NCI-H187 treated with DMSO at 0.1 percent for 48 hours (cell line): ENCODE data around the gene TMEM179.

Experiments
- DNase-seq: peaks from one replicate; lab custom pipeline; 2025; lab: John Stamatoyannopoulos, UW

Gene TMEM179

GRCh38 chr14:104569435-104569834 is 35.1 kb downstream of the TMEM179 start:
- DNase-seq, result no peak

- DNase-seq, result no peak
Observed at GRCh38 chr14:104568620-104569019, 36.0 kb downstream of the TMEM179 start.

- no peak for DNase-seq
Observed at GRCh38 chr14:104567957-104568225, 36.7 kb downstream of the TMEM179 start.

DNA sequence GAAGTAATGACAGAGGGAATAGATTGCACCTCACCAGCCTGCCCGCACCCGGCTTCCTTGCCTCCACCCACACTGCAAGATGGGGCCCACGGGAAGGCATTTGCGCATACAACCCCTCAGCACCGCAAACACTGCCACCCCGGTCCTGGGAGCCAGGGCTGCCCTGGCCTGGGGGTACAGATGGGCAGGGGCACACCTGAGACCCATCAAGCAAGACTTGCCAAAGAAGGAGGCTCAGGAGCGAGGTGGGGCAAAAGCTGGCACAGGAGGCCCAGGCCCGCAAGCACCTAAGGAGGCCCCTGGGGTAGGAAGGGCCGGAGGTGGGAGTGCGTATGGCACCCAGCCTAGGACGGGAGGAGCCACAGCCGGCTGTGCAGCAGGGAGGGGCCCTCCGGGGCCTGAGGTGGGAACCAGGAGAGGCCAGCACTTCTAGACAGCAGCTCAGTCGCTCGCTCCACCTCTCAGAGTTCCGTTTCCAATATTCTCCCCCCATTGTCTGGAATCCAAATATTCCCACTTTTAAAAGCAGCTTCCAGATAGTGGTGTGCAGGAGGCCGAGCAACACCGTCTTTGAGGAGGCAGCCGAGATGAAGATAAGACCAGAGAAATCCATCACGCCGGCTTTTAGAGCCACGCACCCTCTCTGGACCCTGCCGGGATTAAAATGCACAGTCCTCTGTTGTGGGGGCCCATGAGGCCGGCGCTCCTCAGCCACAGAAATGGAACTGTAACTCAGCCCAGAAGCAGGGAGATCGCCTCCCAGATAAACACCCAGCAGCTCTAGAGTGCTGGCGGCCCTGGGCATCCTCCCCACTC is 37.2 kb downstream of the TMEM179 start:
- DNase-seq, result no peak

DNA sequence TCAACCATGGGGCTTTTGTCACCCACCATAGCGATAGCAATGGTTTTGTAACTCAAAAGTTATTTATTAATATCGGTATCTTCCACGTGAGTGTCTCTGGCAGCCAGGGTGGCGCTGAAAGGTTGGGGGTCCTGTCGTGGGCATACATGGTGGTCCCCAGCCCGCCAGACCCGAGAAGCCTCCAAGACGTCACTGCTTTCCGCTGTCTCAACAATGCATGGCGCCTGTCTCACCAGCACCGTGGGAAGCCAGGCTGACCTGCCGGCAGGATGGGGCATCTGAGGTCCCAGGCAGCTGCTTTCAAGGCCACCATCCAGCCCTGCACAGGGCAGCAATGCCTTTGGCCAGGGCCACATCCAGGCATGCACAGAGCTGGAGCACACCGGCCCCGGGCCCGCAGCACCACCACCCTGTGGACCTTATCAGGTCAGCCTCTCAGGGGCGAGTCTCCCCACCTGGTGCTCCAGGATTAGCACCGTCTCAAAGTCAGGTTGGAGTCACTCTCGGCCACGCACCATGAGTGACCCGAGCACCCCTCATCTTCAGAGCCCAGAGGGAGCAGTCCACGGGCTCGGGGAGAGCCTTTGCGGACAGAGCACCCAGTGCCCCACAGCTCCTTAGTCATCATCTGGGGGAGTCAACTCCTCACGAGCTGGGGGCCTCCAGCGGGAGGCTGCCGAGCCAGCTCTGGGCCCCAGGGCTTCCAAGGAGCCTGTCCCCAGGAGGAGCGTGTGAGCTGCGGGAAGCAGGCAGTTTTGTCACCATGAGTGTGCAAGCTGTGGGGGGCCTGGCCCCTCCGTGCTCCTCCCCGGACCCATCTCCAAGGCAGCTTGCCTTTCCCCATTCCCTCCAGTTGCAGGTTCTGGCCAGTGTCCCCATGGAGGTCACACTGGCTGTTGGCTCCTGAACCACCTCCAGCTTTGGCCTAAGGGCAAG is 39.6 kb downstream of the TMEM179 start:
- DNase-seq, result no peak

DNA sequence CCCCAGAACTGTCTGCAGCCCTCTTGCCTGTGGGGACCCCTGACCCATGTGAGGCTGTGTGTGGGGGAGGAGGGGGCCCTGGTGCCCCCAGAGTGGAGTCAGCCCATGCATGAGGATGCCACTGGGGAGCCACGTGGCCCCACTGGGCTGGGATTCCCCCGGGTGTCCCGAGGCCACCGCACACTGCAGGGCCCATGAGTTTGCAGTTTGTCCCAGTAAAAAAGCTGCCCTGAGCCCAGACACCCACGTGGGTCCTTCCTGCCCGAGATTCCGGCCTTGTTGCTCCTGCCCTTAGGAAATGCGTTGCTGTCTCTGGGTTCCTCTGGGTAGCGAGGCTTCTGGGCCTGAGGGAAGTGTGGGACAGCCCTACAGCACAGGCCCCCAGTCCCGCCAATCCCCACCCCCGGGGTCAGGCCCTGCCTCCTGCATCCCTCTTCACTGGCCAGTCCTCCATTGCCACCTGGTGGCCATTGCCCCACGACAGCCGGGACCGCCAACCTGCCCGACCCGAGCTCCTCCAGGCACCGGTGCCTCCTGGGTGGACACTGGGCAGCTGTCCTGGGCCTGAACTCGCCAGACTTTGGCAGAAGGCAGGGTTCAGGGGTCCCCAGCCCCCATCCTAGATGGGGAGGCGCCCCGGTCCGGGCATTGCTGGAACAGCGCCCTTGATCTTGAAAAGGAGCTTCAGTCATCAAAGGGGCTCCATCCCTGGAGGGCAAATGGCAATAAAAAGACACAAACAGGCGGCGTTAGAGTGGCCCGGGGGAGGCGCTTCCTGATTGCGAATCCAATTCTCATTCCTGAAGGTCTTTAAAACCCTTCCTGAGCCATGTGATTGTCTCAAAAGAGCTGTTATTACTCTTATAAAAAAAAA is 40.6 kb downstream of the TMEM179 start:
- DNase-seq, result no peak

DNA sequence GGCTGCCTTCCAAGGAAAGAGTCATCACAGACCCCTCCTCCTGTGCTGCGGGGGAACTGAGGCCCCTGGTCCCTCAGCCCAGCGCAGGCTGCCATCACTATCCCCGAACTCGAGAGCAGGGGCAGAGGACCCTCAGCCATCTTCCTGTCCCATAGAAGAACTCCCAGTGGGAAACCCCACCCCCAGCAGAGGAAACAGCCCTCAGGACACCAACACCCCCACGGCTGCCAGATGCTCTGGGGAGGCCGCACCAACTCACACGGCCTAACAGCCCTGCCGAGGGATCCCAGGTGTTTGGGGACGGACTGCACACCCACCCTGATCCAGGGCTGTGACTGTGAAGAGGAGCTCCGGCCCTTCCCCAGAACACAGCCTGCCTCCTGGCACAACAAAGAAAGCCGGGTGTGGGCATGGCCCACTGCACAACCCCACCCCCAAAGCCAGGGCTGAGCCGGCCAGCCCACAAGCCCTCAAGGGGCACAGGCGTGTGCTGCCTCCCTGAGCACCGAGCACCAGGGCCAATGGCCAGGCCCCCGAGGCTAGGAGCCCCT is 41.3 kb downstream of the TMEM179 start:
- no peak for DNase-seq

DNA sequence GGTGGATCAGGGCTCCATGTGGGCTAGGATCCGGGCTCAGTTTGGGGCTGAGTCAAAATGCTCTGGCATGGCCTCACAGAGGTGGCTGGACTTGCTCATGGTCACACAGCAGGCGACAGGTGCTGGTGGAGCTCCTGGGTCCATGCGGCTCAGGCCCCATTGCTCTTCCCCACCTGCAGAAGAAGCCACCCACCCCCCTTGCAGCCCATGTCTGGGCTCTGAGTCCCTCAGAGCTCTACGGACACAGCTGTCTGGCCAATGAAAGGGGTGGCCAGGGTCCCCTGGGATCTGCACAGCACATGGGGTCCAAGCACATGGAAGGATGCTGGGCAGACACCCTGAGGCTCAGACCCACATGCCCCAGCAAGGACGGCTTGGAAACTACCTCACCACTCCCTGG is 42.0 kb downstream of the TMEM179 start:
- DNase-seq, result no peak

DNA sequence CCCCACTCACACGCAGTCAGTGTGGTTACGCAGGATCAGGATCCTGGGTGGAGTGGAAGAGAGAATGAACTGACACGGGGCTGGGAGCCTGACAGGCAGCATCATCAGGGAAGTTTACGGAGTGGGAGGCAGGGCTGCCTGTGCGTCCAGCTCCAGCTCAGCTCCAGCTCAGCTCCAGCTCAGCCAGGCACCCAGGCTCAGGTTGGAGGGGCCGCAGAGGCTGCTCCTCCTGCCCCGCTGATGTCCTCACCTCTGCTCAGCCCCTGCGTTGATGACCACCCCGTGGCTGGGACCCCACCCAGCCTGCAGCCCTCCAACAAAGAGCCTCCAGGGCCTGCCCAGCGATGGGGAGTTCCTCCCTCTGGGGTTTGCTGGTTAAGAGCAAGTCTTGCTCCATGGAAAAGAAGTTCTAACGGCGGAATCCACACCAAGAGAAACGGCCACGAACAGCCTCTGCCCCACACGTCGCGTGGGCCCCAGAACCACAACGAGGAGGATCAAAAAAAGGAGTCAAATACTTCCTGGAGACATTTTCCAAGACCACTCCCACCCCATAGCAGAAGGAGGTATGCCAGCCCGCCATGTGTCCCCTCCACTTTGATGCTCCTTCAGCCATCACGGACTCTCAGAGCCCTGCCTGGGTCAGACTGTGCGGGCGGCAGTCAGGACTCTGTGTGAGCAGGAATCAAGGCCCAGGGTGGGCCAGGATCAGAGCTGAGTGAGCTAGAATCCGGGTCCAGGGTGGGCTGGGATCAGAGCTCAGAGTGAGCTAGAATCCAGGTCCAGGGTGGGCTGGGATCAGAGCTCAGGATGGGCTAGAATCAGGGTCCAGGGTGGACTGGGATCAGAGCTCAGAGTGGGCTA is 42.7 kb downstream of the TMEM179 start:
- no peak for DNase-seq

- no peak for DNase-seq
Observed at GRCh38 chr14:104561124-104561557, 43.4 kb downstream of the TMEM179 start.

DNA sequence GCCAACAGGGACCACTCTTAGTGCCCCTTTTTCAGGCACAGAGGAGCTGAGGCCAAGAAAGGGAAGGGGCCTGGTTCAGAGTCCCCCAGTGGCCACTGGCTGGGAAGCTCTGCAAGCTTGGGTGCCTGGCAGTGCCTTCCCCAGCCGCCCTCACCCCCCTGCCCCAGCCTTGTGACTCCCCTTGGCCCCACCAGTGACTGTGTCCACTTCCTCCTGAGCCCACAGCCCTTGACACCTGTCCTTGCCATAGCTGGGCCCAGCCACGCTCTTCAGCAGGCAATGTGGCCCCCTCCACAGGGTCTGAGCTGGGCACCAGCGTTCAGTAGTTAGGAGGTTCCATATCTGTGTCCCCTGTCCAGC is 44.0 kb downstream of the TMEM179 start:
- DNase-seq, result no peak

GRCh38 chr14:104559804-104560585 is 44.6 kb downstream of the TMEM179 start:
- DNase-seq, result no peak

DNA sequence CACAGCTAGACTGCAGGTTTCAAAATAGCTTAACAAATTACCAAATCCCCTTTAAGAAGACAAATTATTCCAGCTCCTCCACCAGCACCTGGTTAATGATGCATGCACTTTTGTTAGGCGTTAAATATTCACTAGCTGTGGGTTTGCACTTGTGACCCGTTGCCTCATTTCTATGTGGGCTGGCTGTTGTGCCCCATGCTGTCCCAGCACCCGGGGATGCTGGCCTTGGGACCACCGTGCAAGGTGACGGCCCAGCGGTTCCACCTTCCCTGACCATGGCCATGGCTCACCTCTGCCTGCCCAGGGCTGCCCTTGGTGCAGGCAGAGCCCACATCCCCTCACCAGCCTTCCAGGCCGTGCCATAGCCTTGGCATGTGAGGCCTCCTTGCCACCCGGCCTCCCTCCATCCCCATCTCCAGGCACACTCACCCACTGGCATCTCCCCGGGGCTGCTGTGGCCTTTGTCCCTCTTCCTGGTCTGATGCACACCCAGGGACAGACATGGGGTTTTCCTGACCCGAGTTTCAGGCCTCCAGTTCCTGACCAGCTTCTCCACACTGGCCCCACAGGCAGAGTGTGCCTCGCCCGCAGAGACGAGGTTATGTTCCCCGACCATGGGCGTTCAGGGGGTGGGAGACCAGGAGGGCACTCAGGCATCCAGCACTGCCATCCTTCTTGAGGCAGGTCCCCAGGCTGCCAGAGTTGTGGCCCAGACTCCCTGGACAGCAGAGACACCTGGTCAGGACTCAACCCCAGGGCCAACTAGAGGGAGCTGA is 45.4 kb downstream of the TMEM179 start:
- no peak for DNase-seq

DNA sequence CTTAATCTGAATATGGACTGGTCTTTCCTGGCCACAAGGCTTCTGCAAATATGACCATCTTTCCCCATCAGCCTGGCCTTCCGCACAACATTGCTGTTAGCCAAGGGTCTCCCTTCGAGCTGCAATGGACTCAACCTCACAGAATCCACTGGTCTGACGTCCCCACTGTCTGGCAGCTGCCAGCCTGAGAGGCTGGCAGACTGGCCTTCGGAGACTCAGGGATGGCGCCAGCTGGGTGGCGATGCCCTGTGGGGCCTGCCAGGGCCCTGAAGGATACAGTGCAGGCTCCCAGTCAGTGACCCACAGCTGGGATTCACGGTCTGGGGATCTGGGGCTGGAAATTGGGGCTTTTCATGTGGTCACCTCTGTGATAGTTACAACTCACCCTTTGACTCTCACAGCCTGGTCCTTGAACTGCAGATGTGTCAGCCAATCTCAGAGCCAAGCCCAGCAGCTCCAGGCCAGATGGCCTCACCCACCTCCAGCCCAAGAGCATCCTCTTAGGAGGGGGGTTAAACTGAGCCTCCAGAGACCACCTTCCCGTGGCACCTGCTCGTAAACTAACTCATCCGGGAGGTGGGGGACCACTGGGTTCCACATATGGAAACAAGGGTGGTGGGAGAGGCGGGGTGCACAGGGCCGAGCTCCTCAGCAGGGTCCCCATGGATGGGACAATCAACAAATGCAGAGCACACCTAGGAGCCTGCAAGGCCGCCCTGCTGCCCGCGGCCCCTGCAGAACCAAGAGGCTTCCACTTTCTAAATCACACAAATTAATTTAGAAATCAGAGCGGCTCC is 46.1 kb downstream of the TMEM179 start:
- no peak for DNase-seq

GRCh38 chr14:104557766-104558165 is 46.8 kb downstream of the TMEM179 start:
- DNase-seq, result no peak

- no peak for DNase-seq
Observed at GRCh38 chr14:104557086-104557485, 47.5 kb downstream of the TMEM179 start.

DNA sequence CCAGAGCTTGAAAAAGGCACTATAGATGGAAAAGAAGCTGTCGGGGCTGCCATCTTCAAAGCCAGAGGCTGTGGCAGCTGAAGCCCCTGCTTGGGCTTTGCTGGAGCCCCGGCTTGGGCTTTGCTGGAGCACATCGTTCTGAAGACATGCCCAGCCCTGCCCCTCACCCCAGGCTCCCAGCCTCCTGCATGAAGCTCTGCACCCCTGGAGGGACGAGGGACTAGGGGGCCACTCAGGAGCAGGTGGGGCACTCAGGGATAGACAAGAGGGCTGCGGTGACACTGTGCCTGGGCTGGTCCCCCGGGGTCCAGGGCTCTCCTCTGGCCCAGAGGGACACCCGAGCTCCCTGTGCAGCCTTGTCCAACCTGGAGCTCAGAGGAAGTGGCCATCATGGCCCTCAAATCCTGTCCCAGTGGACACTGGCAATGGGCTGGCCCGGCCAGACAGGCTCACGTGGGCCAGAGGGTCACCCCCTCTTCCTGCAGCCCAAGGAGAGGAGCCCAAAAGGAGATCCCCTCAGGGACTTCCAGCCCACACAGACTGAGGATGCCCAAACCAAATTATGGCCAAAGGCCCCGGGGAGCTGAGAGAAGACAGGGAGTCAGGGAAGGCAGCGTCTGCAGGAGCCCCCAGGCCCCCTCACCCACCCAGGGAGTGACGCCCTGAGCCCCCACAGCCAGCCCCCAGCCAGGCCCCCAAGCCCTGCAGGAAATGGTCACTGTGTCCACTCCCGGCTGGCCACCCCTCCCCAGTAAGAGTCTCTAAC is 48.1 kb downstream of the TMEM179 start:
- DNase-seq, result no peak
